HG03108 (cell line): ENCODE measurements around the gene ASIC5.
"Not testable (repeated sequence)": the region's sequence is repeated elsewhere in the genome, so short reads cannot be mapped to it uniquely, and the experiment has no call there.

ENCODE experiments used
- ATAC-seq: cut with Tn5 transposase; IDR thresholded peaks from one replicate; pipeline ENCODE4 v1.9.1; 2021; ENCODE audit warnings: moderate library complexity; ENCODE audit not compliant: unreplicated experiment

Gene ASIC5

GRCh38 chr4:155802190-155802959 is 63.7 kb downstream of the ASIC5 start:
- ATAC-seq, result no peak

GRCh38 chr4:155800685-155801343 is 65.3 kb downstream of the ASIC5 start:
- no peak for ATAC-seq

DNA sequence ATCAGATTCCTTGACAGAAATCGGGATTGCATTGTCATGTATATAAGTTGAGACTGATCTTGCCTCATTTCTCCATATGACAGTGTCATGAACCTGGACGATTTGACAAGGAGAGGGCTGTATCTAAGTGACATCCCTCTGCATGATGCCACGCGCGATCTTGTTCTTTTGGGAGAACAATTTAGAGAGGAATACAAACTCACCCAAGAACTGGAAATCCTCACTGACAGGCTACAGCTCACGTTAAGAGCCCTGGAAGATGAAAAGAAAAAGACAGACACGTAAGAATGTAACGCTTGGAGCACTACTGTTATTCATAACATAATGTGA is 66.3 kb downstream of the ASIC5 start:
- ATAC-seq, result no peak

DNA sequence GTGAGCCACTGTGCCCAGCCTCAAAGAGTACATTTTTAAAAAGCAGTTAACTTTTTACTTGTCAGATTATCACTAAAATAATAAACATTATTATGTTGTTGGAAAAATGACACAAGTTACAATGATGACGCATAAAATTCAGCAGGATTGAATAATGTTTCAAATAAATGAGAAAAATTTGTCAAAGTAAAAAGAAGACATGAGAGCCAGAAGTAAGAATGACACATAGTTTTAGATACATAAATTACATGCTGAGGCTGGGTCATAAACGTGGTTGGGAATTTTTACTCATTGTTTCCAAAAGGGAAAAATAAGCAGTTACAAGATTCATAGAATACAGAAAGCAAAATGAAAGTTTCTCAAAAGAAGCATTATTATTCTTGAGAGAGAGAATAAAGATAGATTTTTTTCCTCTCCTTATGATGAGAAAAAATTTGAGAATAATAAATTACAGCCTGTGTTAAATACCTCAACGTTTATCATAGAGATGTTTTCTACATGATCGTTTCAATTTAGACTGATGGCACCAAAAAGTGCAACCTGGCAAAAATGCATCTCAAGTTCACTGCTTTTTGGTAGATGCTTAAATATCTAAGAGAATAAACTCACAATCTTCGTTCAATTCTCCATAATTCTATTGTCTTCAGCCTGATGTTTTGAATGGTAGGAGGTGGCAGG is 66.8 kb downstream of the ASIC5 start:
- no peak for ATAC-seq

DNA sequence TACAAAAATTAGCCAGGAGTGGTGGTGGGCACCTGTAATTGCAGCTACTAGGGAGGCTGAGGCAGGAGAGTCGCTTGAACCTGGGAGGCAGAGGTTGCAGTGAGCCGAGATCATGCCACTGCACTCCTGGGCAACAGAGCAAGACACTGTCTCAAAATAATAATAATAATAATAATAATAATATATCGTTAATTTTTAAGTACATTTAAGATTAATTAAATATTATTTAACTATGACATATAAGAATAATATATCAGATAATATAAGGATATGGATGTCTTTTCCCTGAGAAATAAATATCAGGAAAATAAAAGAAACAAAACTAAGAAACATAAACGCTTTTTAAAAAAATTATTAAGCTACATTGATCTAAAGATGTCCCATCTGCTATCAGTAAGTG is 68.5 kb downstream of the ASIC5 start:
- not testable (repeated sequence) for ATAC-seq

- no peak for ATAC-seq
Measured at GRCh38 chr4:155795991-155796390, 70.1 kb downstream of the ASIC5 start.

- no peak for ATAC-seq
Measured at GRCh38 chr4:155794589-155795236, 71.4 kb downstream of the ASIC5 start.

DNA sequence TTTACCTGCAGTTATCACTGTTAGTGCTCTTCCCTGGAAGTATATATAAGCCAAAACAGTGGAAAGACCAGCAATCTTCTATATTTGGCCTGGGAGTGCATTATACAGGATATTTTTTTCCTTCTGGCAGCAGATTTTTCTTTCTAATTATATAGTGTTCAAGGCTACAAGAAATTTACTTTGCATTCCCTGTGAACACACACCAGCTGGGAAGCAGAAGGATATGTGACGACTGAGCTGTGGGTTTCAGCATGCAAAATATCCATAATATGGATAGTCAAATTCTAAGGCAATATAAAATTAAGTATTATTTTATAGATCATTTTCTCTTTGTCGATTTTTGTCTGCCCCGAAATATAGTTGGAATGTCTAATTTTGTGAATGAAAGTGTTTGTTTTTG is 76.1 kb downstream of the ASIC5 start:
- ATAC-seq, result no peak

DNA sequence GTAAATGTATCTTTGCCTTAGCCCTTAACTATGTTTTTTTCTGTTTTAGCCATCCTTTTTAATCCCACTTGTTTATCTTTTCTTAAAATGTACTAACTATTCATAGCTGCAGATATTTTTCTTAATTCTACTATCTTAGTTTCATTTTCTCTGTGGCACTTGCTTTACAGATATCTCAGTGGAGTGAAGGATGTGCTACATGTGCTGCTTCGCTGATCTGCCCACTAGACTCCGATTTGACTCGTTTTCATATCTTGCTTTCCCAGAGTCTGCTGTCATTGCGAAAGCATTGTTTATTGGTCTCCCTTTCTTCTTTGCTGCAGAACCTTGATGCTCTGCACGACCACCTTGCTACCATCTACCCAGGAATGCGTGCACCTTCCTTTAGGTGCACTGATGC is 76.7 kb downstream of the ASIC5 start:
- no peak for ATAC-seq

DNA sequence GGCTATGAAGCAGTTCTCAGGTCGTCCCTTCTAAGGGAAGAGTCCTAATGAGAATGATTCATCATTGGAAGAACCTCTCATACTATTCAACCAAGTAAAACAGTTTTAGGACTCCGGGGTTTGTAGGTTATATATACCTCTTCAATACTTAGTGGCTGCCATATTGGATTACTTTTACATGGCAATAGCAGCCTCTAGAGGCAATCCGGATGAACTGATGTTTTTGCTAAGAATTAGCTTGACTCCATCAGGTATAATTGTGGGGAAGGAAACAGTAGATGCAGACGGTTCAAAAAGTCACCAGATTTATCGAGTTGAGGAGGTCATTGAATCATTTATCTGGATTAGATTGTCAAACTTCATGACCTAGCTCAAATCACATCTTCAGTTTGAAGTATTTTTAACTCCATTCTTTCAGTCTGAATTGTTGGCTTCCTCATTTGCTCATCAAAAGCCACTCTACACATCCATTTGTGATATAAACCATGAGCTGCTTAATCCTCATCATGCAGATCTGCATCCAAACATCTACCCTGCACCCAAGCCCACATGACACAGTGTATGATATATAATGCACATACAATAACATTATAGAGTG is 78.9 kb downstream of the ASIC5 start:
- peak; percentile 90 for ATAC-seq

- no peak for ATAC-seq
Measured at GRCh38 chr4:155785828-155786227, 80.2 kb downstream of the ASIC5 start.

GRCh38 chr4:155784637-155785036 is 81.4 kb downstream of the ASIC5 start:
- no peak for ATAC-seq

DNA sequence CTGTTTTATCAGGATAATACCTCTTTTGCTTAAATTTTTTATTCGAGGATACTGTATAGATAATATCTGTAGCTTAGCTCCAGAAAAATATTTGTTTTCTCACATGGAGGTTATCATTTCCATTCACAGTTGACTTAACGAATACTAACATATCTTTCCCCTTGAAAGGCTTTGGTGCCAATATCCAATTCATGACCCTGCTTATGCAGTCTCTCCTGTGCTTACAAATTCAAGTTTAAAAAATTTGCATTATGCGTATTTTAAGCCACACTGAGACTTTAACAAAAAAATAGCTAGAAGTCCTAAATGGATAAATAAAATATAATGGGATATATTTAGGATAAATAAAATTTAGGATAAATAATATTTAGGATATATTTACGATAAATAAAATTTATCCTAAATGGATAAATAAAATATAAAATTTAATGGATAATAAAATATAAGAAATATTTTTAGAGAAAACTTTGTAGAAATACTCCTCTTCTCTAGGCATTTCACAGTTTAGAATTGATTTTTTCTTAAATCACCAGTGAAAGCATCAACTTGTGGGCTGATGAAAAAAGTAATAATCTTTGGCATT is 84.7 kb downstream of the ASIC5 start:
- no peak for ATAC-seq

DNA sequence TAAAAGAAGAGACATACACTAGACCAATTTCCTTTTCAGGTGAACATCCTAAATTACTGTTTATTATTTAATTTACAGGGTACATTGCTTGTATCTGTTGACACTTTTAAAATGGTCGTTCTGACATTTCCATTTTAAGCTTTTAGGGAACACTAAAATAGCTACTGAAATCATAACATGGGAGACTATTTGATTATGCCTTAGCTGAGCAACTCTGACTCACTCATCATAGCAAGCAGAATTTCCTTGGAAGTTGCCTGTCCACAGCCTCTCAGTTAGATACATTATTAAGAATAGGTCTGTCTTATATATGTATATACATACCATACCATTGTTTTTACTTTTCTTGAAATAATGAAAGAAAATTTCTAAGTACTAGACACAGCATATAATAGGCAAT is 85.3 kb downstream of the ASIC5 start:
- no peak for ATAC-seq
